OCI-LY7 (cell line): ENCODE results near the gene BAIAP2. TPM values are rescaled to one million over a fixed set of nuclear protein-coding genes. Genes with fewer than 3 reads are reported as not detected.

Experiments used
- BruUV-seq: library from RNA; stranded (reverse); fragments of 400-500 nt; replicated peaks from 2 replicates; lab custom pipeline; 2021; lab: Mats Ljungman, UMichigan
- CTCF ChIA-PET: fragments of 300-600 bp; sonication (Branson Sonifier 250); formaldehyde crosslinking; loops from one replicate; lab custom pipeline; 2022; ENCODE audit warnings: antibody characterized with exemption; ENCODE audit not compliant: unreplicated experiment; lab: Charles Lee
- POLR2A ChIA-PET: fragments of 300-600 bp; sonication (Branson Sonifier 250); formaldehyde crosslinking; loops from one replicate; lab custom pipeline; 2022; ENCODE audit warnings: antibody characterized with exemption; lab: Charles Lee
- DNase-seq: peaks from one replicate; pipeline ENCODE4 v3.0.0-alpha.2; 2015; ENCODE audit warnings: low spot score
- H2AFZ ChIP-seq: fragments of 200-600 bp; sonication (generic), shearing (Covaris generic); 2 replicates; pipeline ENCODE4 v1.6.1; 2014; ENCODE audit warnings: mild to moderate bottlenecking, antibody characterized with exemption, low read length, moderate library complexity
- H3K27ac ChIP-seq: fragments of 200-600 bp; sonication (generic); 2 replicates; pipeline ENCODE4 v1.5.1; 2014; ENCODE audit warnings: mixed run types, low read depth, mild to moderate bottlenecking, moderate library complexity, low read length, inconsistent platforms; ENCODE audit not compliant: poor library complexity, severe bottlenecking
- H3K36me3 ChIP-seq: fragments of 200-600 bp; sonication (generic); 2 replicates; pipeline ENCODE4 v1.6.1; 2014; ENCODE audit warnings: mild to moderate bottlenecking, antibody characterized with exemption, low read length, moderate library complexity, mixed read lengths; ENCODE audit not compliant: insufficient read depth
- H3K4me1 ChIP-seq: fragments of 200-600 bp; sonication (generic); 2 replicates; pipeline ENCODE4 v1.5.1; 2014; ENCODE audit warnings: mild to moderate bottlenecking, low read length; ENCODE audit not compliant: insufficient read depth, poor library complexity, severe bottlenecking
- H3K4me2 ChIP-seq: fragments of 200-600 bp; sonication (generic); 2 replicates; pipeline ENCODE4 v1.6.1; 2014; ENCODE audit warnings: mild to moderate bottlenecking, low read length
- H3K4me3 ChIP-seq: fragments of 200-600 bp; sonication (generic); 2 replicates; pipeline ENCODE4 v1.5.1; 2014; ENCODE audit warnings: mild to moderate bottlenecking, low read depth, low read length; ENCODE audit not compliant: poor library complexity, severe bottlenecking
- H3K79me2 ChIP-seq: fragments of 200-600 bp; sonication (generic); 2 replicates; pipeline ENCODE4 v1.6.1; 2016; ENCODE audit warnings: low read depth, mild to moderate bottlenecking, low read length, moderate library complexity, mixed read lengths; ENCODE audit not compliant: insufficient read depth
- H3K9me2 ChIP-seq: fragments of 200-600 bp; sonication (generic); 2 replicates; pipeline ENCODE4 v1.6.1; 2016; ENCODE audit warnings: mild to moderate bottlenecking, low read length, mixed read lengths; ENCODE audit not compliant: insufficient read depth
- H3K9me3 ChIP-seq: fragments of 200-600 bp; sonication (generic); 2 replicates; pipeline ENCODE4 v1.6.1; 2014; ENCODE audit warnings: mild to moderate bottlenecking, mixed run types, low read length, mixed read lengths
- H4K20me1 ChIP-seq: fragments of 200-600 bp; sonication (generic); 2 replicates; pipeline ENCODE4 v1.6.1; 2014; ENCODE audit warnings: mild to moderate bottlenecking, antibody characterized with exemption, low read length, moderate library complexity, mixed read lengths; ENCODE audit not compliant: insufficient read depth
- CTCF ChIP-seq: fragments of 200-600 bp; sonication (generic); conservative IDR thresholded peaks from 2 replicates; pipeline ENCODE4 v1.5.1; 2014; ENCODE audit warnings: mild to moderate bottlenecking, antibody characterized with exemption, low read length, moderate library complexity, mixed read lengths
- EZH2phosphoT487 ChIP-seq: fragments of 200-600 bp; sonication (generic); IDR thresholded peaks from 2 replicates; pipeline ENCODE4 v1.6.1; 2018; ENCODE audit warnings: low read depth, borderline replicate concordance, mild to moderate bottlenecking, mixed run types, antibody characterized with exemption, low read length, moderate library complexity, mixed read lengths
- intact Hi-C: fragments of 100-400 bp; cut with micrococcal nuclease; formaldehyde crosslinking; loops from one replicate; pipeline ENCODE4 v1.10.0; 2022; ENCODE audit not compliant: unreplicated experiment
- total RNA-seq, 2 experiments: library from RNA; depleted of rRNA in 1 of 2; stranded (reverse); fragments of >200 nt in 1 of 2; shearing (Covaris generic) in 1 of 2; gene quantifications; 2 replicates each; pipeline ENCODE4 v1.2.3, GENCODE V29; 2014 to 2022

Gene BAIAP2
- total RNA-seq, 2 experiments from 2014 or later = 2.1 to 2.3 TPM

- DNase-seq = no peak
- Histone ChIP-seq H3K4me1 (no peaks in the 10 kb centered on the region), H3K36me3 (no peaks in the 10 kb centered on the region), H3K9me3 (no peaks in the 10 kb centered on the region), H3K9me2 (no peaks in the 10 kb centered on the region), H3K4me3 (no peak overlapping the region), H2AFZ (no peak overlapping the region), H4K20me1 (no peaks in the 10 kb centered on the region), H3K4me2 (no peak overlapping the region), H3K27ac (no peak overlapping the region), H3K79me2 (no peaks in the 10 kb centered on the region)
- no peak for TF ChIP-seq EZH2phosphoT487
- TF ChIP-seq CTCF = no peak
- ChIA-PET CTCF (interaction anchor here (0.6 kb wide), 1 partner anchor 396 kb away, joined by 3 read pairs; no protein-coding TSS in a partner anchor), POLR2A (no interaction called here)
- no TSS peak for BruUV-seq
- intact Hi-C loops = no loop called here
Measured at GRCh38 chr17:81115219-81115618, 80.3 kb downstream of the BAIAP2 start.

- Histone ChIP-seq H3K9me2 (no peaks in the 10 kb centered on the region), H3K4me1 (no peaks in the 10 kb centered on the region), H3K36me3 (no peaks in the 10 kb centered on the region), H4K20me1 (no peaks in the 10 kb centered on the region), H3K27ac (no peak overlapping the region), H3K4me2 (no peak overlapping the region), H3K4me3 (no peak overlapping the region), H3K9me3 (no peaks in the 10 kb centered on the region), H2AFZ (no peak overlapping the region), H3K79me2 (no peaks in the 10 kb centered on the region)
- intact Hi-C loops = no loop called here
- no TSS peak for BruUV-seq
- DNase-seq = no peak
- CTCF ChIA-PET = no interaction called here
- TF ChIP-seq CTCF = no peak
- TF ChIP-seq EZH2phosphoT487 = no peak
- POLR2A ChIA-PET = no interaction called here
Measured at GRCh38 chr17:81115749-81116464, 81.0 kb downstream of the BAIAP2 start.

- BruUV-seq = no TSS peak
- intact Hi-C loops = no loop called here
- Histone ChIP-seq H3K36me3 (no peaks in the 10 kb centered on the region), H3K79me2 (no peaks in the 10 kb centered on the region), H3K4me3 (no peak overlapping the region), H3K4me2 (no peak overlapping the region), H3K4me1 (no peaks in the 10 kb centered on the region), H2AFZ (no peak overlapping the region), H4K20me1 (no peaks in the 10 kb centered on the region), H3K27ac (no peak overlapping the region), H3K9me2 (no peaks in the 10 kb centered on the region), H3K9me3 (no peaks in the 10 kb centered on the region)
- ChIA-PET CTCF (no interaction called here), POLR2A (no interaction called here)
- no peak for DNase-seq
- TF ChIP-seq EZH2phosphoT487 (no peak), CTCF (no peak)
Measured at GRCh38 chr17:81116704-81117103, 81.8 kb downstream of the BAIAP2 start.
